ENCODE results near the gene PON1.

Gene PON1

GRCh38 chr7:95324431-95324830, at the start of gene PON1:
Gene PON1, minus strand, starts transcription at chr7:95324532. Its CDS starts 57 bp downstream, at chr7:95324475.
- Histone ChIP-seq H2AFZ (peak within 1 kb of the TSS; percentile 34), H3K79me2 (no peaks in the 10 kb centered on the region), H3K9me3 (ENCODE audit: control insufficient read depth, low read length) (no peaks in the 10 kb centered on the region), H3K36me3 (ENCODE audit: control insufficient read depth, insufficient read depth, low read length) (no peaks in the 10 kb centered on the region), H3K4me2 (ENCODE audit: low read length) (no peak within 1 kb of the TSS), H3K9ac (no peak within 1 kb of the TSS), H3K27ac (no peak within 1 kb of the TSS), H3K4me3 (ENCODE audit: low read depth, low read length) (no peak within 1 kb of the TSS), H3K27me3 (ENCODE audit: control insufficient read depth, insufficient read depth, low read length) (no peaks in the 10 kb centered on the region), H3K4me1 (no peaks in the 10 kb centered on the region)
- TF ChIP-seq, protein P1, sequence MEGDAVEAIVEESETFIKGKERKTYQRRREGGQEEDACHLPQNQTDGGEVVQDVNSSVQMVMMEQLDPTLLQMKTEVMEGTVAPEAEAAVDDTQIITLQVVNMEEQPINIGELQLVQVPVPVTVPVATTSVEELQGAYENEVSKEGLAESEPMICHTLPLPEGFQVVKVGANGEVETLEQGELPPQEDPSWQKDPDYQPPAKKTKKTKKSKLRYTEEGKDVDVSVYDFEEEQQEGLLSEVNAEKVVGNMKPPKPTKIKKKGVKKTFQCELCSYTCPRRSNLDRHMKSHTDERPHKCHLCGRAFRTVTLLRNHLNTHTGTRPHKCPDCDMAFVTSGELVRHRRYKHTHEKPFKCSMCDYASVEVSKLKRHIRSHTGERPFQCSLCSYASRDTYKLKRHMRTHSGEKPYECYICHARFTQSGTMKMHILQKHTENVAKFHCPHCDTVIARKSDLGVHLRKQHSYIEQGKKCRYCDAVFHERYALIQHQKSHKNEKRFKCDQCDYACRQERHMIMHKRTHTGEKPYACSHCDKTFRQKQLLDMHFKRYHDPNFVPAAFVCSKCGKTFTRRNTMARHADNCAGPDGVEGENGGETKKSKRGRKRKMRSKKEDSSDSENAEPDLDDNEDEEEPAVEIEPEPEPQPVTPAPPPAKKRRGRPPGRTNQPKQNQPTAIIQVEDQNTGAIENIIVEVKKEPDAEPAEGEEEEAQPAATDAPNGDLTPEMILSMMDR (IDR thresholded peaks at IDR 0.05) = no peak

GRCh38 chr7:95373323-95373722, 49.0 kb upstream of the PON1 start:
- TF ChIP-seq, protein P1 (IDR thresholded peaks at IDR 0.05) = no peak
- Histone ChIP-seq H3K4me2 (ENCODE audit: low read length) (no peak overlapping the region), H3K27me3 (ENCODE audit: control insufficient read depth, insufficient read depth, low read length) (no peaks in the 10 kb centered on the region), H3K4me3 (ENCODE audit: low read depth, low read length) (no peak overlapping the region), H3K9ac (no peak overlapping the region), H2AFZ (no peak overlapping the region), H3K27ac (no peak overlapping the region), H3K9me3 (ENCODE audit: control insufficient read depth, low read length) (no peaks in the 10 kb centered on the region), H3K79me2 (no peaks in the 10 kb centered on the region), H3K4me1 (no peaks in the 10 kb centered on the region), H3K36me3 (ENCODE audit: control insufficient read depth, insufficient read depth, low read length) (no peaks in the 10 kb centered on the region)

GRCh38 chr7:95368235-95368634, 43.9 kb upstream of the PON1 start:
- no peaks in the 10 kb centered on the region for H3K79me2 ChIP-seq
- no peaks in the 10 kb centered on the region for H3K4me1 ChIP-seq
- no peak overlapping the region for H3K4me2 ChIP-seq (ENCODE audit: low read length)
- H3K9ac ChIP-seq = no peak overlapping the region
- TF ChIP-seq, protein P1 (IDR thresholded peaks at IDR 0.05) = no peak
- no peak overlapping the region for H3K4me3 ChIP-seq (ENCODE audit: low read depth, low read length)
- H3K27me3 ChIP-seq (ENCODE audit: control insufficient read depth, insufficient read depth, low read length) = no peaks in the 10 kb centered on the region
- no peak overlapping the region for H2AFZ ChIP-seq
- no peaks in the 10 kb centered on the region for H3K9me3 ChIP-seq (ENCODE audit: control insufficient read depth, low read length)
- no peak overlapping the region for H3K27ac ChIP-seq
- no peaks in the 10 kb centered on the region for H3K36me3 ChIP-seq (ENCODE audit: control insufficient read depth, insufficient read depth, low read length)

- H3K4me2 ChIP-seq (ENCODE audit: low read length) = no peak overlapping the region
- TF ChIP-seq, protein P1 (IDR thresholded peaks at IDR 0.05) = no peak
- H2AFZ ChIP-seq = no peak overlapping the region
- no peaks in the 10 kb centered on the region for H3K9me3 ChIP-seq (ENCODE audit: control insufficient read depth, low read length)
- no peaks in the 10 kb centered on the region for H3K36me3 ChIP-seq (ENCODE audit: control insufficient read depth, insufficient read depth, low read length)
- no peaks in the 10 kb centered on the region for H3K79me2 ChIP-seq
- no peaks in the 10 kb centered on the region for H3K27me3 ChIP-seq (ENCODE audit: control insufficient read depth, insufficient read depth, low read length)
- no peak overlapping the region for H3K9ac ChIP-seq
- no peak overlapping the region for H3K27ac ChIP-seq
- H3K4me1 ChIP-seq = no peaks in the 10 kb centered on the region
- H3K4me3 ChIP-seq (ENCODE audit: low read depth, low read length) = no peak overlapping the region
Measured at GRCh38 chr7:95367606-95368005, 43.3 kb upstream of the PON1 start.

- no peaks in the 10 kb centered on the region for H3K27me3 ChIP-seq (ENCODE audit: control insufficient read depth, insufficient read depth, low read length)
- H2AFZ ChIP-seq = no peak overlapping the region
- no peak overlapping the region for H3K4me3 ChIP-seq (ENCODE audit: low read depth, low read length)
- no peaks in the 10 kb centered on the region for H3K9me3 ChIP-seq (ENCODE audit: control insufficient read depth, low read length)
- H3K79me2 ChIP-seq = no peaks in the 10 kb centered on the region
- no peak overlapping the region for H3K4me2 ChIP-seq (ENCODE audit: low read length)
- no peak overlapping the region for H3K27ac ChIP-seq
- H3K4me1 ChIP-seq = no peaks in the 10 kb centered on the region
- H3K9ac ChIP-seq = no peak overlapping the region
- H3K36me3 ChIP-seq (ENCODE audit: control insufficient read depth, insufficient read depth, low read length) = no peaks in the 10 kb centered on the region
- TF ChIP-seq, protein P1 (IDR thresholded peaks at IDR 0.05) = no peak
Measured at GRCh38 chr7:95365151-95365550, 40.8 kb upstream of the PON1 start.

Data from parathyroid adenoma (tissue), 2 donors.